ENCODE results near the gene MRPL24.
"Not testable (repeated sequence)": the region's sequence is repeated elsewhere in the genome, so short reads cannot be mapped to it uniquely, and the experiment has no call there.

Gene MRPL24

DNA sequence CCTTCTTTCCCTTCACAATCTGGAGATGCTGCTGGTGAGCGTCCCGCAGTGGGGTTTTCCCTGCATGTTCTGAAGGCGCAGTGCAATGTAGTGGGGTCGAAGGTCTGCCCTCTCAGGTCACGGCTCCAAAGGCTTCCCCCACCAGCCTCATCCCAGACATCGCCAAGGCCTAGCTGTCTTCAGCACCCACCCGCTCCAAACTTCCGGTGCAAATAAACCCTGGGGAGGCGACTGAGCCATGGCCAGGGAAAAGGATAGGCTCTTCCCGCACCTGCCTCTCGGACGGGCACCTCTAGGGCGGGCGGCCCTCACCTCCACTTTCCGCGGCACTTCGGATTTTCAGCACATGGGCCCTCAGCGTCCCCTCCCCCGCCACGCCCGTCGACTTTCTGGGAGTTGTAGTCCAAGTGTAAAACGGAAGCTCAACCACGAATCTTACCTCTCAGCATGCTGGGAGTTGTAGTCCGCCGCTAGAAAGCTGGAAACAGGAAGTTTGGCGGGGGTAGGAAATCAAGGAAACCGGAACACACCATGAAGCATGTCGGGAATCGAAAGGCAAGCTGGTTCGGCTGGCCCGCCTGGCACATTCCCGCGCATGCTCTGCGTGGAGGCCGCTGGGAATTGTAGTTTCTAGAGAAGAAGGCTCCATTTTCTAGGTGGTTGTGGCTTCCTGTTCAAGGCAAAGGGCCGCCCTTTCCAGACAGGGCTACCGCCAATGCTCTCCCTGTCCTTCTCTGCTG lies at the start of gene MRPL24:
MRPL24 (minus strand) TSS at position 348 of the 740 bp plus-strand sequence. CDS start 2,384 bp downstream, outside the sequence.
- peak; percentile 94 for DNase-seq (ENCODE audit: low spot score)

DNA sequence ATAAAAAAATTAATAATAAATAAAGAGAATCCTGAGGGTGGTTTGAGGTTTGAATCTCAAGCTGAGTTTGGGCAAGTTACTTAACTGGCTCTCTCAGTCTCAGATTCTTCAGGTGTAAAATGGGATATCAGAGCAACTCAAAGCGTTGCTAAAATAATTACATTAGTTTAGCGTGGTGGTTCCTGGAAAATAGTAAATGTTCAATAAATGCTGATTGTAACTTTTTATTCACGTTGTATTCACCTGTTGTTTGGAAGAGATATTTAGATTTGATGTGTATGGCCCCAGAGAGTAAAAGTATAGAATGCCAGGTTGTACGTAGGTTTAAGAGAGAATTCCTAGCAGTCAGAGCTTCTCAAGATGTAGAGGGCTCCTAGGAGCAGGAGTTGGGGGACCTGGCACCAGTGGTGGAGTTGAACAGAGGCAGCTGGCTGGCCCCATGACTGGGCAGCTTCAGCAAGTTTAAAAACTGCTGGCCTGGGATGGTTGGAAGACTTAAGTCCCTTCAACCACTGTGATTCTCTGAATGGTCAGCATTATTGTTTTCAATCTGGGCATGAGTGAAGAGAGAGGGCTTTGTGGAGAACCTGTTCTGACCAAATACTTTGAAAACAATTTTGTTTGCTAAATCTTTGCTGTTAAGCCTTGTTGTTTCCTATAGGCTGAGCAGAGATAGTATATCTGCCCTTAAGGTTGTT lies 48.9 kb upstream of the MRPL24 start:
- no peak for DNase-seq (ENCODE audit: low spot score)

DNA sequence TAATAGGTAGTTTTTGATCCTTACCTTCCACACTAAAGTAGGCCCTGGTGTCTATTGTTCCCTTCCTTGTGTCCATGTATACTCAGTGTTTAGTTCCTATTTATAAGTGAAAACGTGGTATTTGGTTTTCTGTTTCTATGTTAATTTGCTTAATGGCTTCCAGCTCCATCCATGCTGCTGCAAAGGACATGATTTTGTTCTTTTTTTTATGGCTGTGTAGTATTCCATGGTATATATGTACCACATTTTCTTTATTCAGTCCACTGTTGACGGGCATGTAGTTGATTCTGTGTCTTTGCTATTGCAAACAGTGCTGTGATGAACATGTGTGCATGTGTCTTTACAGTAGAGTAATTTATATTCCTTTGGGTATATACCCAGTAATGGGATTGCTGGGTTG lies 47.2 kb upstream of the MRPL24 start:
- DNase-seq (ENCODE audit: low spot score): no peak

DNA sequence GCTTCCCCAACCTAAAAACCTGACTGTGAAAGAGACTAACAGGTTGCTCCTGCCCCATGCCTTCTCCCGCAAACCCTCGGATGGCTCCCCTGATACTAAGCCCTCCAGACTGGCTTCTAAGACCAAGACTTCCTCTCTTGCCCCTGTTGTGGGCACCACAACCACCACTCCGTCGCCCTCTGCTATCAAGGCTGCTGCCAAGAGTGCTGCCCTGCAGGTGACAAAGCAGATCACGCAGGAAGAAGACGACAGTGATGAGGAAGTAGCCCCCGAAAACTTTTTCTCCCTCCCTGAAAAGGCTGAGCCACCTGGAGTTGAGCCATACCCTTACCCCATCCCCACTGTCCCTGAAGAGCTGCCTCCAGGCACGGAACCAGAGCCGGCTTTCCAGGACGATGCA lies 45.8 kb upstream of the MRPL24 start:
- no peak for DNase-seq (ENCODE audit: low spot score)

DNA sequence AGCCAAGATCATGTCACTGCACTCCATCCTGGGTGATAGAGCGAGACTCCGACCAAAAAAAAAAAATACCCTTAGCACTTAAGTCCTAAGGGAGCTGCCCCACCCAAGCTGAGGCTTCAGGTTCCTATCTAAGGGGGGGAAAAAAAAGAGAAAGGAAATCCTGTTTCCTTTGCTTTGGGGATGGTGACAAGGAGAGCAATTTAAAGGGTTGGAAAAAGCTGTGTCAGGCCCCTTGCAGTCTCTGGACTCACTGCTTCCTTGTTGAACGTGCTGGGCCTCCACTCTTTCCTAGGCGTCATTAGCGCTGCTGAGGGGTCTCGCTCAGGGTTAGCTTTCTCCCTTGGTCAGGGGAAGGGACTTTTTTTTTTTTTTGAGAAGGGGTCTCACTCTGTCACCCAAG lies 44.6 kb upstream of the MRPL24 start:
- DNase-seq (ENCODE audit: low spot score): no peak

DNA sequence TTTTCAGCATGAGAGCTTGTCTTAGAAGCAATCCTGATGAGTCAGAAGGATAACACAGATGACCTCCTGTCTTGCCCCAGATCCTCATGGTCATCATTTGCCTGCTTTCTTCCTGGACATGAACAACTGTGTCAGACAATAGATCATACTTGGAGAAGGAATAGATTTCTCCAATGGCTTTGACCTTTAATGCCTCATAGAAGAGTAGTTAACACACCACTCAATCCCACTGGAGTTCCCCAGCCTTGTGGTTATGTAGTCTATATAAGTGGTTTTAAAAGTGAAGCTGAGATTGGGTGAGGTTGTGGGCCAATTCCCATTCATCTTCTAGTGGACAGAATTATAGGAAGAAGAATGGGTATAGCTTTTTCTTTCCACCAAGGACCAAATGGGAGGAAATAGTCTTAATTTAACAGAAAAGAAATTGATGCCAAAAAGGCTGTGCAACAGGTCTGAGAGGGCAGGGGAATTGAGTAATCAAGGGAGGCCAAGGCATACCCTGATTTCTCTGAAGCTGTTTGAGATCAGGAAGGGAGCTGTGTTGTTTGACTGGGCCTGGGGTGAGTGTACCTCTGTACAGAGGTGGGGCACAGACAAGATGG lies 40.8 kb upstream of the MRPL24 start:
- no peak for DNase-seq (ENCODE audit: low spot score)

DNA sequence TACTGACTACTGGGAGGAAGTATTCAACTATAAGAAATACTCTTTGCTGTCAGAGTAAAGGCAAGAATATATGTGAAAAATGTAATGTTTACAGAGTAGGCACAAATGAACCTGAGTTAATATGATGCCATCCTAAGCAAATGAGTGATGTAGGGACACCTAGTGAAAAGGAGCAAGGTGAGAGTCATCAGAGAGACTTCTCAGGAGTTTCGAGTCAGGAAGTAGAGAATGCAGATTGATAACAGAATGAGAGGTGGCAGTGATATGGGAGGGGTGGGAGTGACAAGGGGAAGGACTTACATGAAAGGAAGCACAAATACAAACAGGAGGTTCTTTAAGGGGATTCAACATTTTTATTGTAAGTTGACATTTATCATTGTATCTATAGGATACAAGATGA lies 36.7 kb upstream of the MRPL24 start:
- no peak for DNase-seq (ENCODE audit: low spot score)

DNA sequence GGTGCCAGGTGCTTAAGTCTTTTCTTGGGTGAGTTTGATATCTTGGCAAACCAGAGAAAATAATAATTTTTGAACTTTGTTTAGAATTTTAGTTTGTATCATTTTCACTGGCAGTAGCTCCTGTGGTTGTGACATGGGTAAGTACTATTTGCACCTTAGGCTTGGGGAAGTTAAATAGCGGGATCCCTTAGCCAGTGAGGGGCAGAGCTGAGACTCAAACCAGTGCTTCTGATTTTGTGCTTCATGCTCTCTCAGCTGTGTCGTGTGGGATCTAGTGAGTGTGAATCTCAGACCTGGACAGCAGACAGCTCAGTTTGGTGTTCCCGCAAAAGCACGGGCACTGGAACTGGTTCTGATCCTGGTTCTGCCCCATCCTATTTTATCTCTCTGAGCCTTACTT lies 36.1 kb upstream of the MRPL24 start:
- DNase-seq (ENCODE audit: low spot score): no peak

DNA sequence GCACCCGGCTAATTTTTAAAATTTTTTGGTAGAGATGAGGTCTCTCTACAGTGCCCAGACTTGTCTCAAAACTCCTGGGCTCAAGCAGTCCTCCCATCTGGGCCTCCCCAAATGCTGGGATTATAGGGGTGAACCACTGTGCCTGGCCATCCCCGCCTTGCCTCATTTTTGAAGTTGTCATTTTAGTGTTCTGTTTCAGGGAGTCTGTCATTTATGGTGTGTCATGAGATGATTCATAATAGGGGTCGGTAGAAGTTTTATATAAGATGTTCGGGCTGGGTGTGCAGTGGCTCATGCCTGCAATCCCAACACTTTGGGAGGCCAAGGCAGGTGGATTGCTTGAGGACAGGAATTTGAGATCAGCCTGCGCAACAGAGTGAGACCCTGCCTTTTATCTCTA lies 34.9 kb upstream of the MRPL24 start:
- DNase-seq (ENCODE audit: low spot score): no peak

DNA sequence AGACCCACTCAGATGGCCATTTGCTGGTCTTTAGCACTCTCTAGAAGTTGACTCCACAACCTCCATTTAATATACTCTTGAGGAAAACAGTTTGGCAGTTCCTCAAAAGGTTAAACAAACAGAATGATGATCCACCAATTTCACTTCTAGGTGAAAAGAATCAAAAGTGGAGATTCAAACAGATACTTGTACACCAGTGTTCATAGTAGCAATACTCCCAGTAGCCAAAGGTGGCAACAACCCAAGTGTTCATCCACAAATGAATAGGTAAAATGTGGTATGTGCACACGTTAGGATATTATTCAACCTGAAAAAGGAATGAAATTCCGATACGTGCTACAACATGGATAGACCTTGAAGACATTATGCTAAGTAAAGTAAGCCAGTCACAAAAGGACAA lies 32.7 kb upstream of the MRPL24 start:
- DNase-seq (ENCODE audit: low spot score): no peak

DNA sequence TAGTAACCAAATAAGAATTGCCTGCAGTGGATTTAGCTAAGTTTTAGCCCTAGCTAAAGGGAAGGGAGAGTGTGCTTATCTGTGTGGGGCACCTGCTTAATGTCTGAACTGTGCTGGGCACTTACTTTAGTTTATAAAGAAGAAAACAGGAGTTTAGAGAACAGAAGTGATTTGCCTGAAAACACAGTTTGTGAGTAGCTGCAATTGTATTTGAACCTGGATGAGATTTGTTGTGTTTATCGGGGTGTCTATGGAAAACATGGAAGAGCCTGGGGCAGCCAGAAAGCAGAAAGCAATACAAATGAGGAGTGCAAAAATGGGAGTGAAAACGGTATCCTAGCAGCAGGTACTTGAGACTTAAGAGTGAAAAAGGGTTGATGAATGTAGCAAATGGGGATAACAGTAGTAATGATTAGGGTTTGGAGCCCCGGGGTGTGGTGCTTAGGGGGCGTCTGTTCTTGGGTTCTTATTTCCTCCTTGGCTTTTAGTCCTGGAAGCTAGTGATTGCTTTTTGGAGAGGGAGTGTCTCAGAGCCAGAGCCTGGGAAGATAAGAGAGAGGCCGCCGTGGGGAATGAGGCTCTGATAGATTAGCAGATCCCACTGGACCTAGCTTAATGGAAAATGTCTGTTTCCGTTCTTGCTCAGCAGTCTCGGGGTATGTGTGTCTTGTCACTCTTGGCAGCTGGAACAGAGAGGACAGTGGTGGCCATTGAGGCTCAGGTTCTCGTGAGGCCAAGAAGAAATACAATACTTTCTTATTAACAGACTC lies 32.0 kb upstream of the MRPL24 start:
- DNase-seq (ENCODE audit: low spot score): no peak

DNA sequence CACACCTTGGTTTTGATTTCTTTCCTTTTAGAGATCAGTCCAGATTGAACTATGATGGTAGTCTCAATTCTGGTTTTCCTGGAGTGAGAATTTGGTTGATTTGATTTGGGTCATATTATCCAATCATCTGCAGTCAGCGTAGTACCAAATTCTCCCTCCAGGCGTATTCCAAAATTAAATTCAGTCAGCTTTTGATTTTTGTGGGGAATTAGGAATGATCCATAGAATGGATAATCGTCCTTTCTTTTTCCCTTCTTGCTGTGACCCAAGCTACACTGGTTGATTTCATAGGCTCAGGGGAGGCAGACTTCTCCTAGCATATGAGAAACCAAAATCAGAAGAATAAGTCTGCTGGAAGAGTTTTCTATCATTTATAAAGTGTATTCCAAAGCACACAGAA lies 31.3 kb upstream of the MRPL24 start:
- no peak for DNase-seq (ENCODE audit: low spot score)

DNA sequence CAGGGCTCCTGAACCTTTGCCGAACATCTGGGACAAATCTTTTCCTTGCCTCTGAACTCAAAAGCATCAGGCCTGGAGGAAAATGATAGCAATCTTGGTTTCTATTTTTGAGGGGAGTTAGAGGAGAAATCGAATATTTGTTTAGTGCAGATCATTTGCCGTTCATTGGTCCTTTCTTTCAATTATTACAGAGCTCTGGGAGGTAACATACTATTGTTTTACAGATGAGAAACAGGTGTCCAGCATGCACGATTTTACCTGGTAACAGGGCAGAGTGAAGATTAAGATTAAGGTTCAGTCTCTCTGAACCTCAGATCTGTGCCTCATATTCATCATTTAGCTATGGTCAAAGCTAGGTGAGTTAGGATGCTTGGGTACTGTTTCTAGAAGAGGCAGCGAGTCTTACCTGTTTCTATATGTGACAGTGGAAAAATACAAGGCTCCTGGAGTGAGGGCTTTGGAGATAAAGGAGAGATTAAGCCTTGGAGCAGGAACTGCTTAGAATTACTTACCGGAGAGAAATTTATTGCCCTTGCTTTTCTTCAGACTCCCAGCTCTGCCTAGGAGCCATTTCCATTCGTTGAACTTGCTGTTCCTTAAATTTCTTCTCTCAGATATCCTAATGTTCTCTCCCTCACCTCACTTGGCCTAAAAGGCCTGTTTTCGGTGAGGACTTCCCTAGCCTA lies 27.9 kb upstream of the MRPL24 start:
- no peak for DNase-seq (ENCODE audit: low spot score)

DNA sequence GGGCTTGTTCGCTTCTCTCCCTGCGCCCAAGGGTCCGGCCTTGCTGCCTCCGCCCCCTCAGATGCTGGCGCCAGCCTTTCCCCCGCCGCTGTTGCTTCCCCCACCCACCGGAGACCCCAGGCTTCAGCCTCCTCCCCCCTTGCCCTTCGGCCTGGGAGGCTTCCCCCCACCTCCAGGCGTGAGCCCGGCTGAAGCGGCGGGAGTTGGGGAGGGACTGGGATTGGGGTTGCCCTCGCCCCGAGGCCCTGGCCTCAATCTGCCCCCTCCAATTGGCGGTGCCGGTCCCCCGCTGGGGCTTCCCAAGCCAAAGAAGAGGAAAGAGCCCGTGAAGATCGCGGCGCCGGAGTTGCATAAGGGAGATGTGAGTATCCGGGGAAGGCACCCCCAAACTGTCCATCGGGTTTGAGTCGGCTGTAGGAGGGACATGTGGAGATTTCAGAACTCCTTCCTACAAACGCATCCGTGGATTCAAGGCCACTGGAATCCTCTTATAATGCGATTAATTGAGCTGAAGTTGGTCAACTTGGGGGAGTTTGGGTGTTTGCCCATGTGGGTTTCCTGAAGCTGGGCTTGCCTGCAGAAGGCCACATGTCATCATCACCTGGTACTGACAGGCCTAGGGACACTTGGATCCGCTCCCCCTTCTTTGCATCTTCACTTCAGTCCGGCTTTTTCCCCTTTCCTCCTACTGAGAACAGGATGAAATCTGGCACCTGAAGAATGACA lies 27.2 kb upstream of the MRPL24 start:
- peak; percentile 36 for DNase-seq (ENCODE audit: low spot score)

DNA sequence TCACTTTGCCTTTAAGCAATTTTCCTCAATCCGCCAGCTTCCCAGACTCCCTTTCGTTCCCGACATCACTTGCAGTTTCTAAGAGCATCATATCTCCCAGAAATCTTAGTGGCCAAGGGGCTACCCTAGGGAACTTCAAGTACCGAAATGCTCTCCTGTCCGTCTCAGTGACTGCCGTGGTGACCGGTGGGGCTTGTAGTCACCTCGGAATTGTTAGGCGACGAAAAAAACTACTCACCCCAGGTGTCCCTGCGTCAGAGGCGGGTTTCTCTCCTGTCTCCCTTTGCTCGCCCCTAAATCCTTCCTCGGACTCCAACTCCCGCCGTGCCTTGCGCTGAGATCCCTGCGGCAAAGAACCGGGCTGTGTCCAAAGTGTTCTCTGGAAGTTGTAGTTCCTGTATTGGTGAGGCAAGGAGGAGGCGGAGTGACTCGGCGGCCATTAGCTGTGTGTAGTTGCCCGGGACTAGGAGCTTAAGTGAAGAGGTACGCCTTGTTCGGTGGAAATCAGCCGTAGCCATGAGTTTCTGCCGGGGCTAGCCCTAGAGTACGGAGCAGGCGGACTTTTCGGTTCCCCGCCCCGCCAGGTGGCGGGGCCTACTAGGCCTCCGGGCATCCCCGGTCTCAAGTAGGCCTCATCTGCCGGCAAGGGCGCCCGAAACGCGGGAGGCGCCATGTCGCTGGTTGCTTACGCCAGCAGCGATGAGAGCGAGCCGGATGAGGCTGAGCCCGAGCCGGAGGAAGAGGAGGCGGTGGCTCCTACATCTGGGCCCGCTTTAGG lies 26.4 kb upstream of the MRPL24 start, which contains the start of gene PRCC:
PRCC (plus strand) TSS at position 435 of the 778 bp plus-strand sequence; CDS start at position 672, 237 bp downstream.
- peak; percentile 93 for DNase-seq (ENCODE audit: low spot score)

DNA sequence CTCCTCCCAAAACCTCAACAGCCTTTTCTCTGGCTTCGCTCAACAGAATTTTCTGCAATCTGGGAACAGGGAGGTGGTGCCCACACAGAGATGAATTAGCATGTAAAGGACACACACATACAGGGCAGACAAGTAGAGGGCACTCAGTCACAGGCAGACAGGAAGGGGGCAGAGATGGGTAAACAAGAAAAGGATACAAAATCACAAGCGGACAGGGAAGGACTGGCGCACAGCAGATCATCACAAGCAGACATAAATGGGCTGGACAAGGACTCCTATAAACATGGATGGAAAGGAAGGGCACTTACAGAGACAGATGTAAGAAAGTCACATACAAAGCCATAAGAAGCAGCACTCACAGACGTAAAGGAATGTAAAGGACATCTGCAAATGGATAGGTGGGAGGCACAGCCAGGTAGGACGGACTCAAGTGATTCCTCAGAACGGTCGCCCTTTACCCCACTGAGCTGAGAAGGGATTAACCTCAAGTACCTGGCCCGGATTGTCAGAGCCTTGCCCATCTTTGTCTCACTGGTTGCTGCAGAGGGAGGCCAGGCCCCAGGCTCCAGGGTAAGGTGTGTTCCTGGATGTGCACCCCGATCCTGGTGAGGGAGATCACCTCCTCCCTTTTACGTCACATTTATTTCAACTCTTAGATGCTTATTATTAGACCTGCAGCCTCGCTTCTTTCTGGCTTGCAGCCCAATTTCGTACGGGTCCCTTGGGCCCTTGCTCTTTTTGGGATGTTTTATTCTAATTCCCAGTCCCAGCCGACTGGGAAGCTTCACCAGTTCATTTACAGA lies 25.6 kb upstream of the MRPL24 start:
- DNase-seq (ENCODE audit: low spot score): no peak

DNA sequence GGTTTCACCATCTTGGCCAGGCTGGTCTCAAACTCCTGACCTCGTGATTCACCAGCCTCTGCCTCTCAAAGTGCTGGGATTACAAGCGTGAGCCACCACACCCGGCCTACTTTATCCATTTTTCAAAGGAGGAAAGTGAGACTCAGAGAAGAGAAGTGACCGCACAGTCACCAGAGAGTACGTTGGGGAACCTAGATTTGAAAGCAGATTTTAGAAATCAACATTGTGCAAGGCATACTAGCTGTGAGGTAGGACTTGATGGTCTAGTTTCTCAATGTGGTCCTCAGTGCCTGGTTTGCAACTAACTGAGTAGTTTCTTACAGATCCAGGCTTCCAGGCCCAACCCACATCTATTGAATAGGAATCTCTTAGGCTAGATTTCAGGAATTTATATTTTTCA lies 24.8 kb upstream of the MRPL24 start:
- no peak for DNase-seq (ENCODE audit: low spot score)

DNA sequence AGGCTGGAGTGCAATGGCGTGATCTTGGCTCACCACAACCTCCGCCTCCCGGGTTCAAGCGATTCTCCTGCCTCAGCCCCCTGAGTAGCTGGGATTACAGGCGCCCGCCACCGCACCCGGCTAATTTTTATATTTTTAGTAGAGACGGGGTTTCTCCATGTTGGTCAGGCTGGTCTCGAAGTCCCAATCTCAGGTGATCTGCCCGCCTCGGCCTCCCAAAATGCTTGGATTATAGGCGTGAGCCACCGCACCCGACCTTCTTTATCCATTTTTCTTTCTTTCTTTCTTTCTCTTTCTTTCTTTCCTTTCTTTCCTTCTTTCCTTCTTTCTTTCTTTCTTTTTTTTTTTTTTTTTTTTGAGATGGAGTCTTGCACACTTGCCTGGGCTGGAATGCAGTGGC lies 24.2 kb upstream of the MRPL24 start:
- not testable (repeated sequence) for DNase-seq (ENCODE audit: low spot score)

DNA sequence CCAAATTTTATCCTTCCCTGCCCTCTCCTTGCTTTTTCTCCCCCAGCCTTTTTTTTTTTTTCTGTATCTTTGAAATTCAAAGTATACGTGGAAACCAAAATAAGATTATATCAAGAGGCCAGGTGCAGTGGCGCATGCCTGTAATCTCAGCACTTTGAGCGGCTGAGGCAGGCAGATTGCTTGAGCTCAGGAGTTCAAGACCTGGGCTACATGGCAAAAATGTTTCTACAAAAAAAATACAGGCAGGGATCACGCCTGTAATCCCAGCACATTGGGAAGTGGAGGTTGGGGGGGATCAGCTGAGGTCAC lies 19.9 kb upstream of the MRPL24 start:
- DNase-seq (ENCODE audit: low spot score): no peak

All from GM03348 (cell line).